Neuron (in vitro differentiated cells): ENCODE data around the gene AGXT.

Experiments
- H2AFZ ChIP-seq: one replicate; pipeline ENCODE4 v1.6.1; 2013; ENCODE audit warnings: low read depth, mild to moderate bottlenecking, inconsistent platforms, low read length, moderate library complexity
- H3K27me3 ChIP-seq: one replicate; pipeline ENCODE4 v1.6.1; 2013; ENCODE audit warnings: low read length; ENCODE audit not compliant: insufficient read depth
- H3K36me3 ChIP-seq: one replicate; pipeline ENCODE4 v1.6.1; 2013; ENCODE audit warnings: low read length; ENCODE audit not compliant: insufficient read depth
- H3K4me1 ChIP-seq: one replicate; pipeline ENCODE4 v1.6.1; 2013; ENCODE audit warnings: low read length; ENCODE audit not compliant: insufficient read depth
- H3K4me3 ChIP-seq: 2 replicates; pipeline ENCODE4 v1.5.1; 2013; ENCODE audit warnings: mild to moderate bottlenecking, low read length, moderate library complexity
- H3K9me3 ChIP-seq: one replicate; pipeline ENCODE4 v1.6.1; 2013; ENCODE audit warnings: low read length

AGXT gene

DNA sequence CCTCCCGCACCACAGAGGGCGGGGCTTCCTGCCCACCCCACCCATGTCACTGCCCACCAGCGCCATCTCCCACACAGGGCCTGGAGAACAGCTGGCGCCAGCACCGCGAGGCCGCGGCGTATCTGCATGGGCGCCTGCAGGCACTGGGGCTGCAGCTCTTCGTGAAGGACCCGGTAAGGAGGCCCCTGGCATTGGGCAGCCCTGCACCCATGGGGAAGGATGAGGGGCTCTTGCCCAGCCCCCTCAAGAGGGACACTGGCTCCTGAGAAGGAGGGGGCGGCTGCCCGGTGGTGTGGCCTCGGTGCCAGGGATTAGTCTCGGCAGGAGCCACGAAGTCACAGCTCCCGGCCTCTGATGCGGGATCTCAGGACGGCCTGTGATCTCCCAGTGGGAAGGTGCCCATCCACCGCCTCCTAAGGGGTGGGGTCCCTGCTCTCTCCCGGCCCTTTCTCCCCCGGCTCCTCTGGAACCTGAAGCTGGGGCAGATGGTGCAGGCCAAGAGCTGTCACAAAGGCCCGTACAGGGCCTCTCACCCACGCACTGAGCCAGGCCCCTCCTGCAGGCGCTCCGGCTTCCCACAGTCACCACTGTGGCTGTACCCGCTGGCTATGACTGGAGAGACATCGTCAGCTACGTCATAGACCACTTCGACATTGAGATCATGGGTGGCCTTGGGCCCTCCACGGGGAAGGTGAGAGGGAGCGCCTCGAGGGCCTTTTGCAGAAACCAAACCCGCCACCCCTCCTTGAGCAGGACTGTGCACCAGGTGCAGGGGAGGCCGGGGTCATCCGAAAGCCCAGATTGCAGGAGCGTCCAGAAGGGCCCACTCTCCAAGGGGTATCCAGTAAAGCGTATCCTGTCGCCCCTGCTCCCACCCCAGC lies 9.1 kb downstream of the AGXT start:
- Histone ChIP-seq H3K36me3 (no peaks in the 10 kb centered on the region), H3K4me3 (no peak overlapping the region), H3K9me3 (no peaks in the 10 kb centered on the region), H3K27me3 (peaks cover 38% of the 10 kb centered on the region), H3K4me1 (no peaks in the 10 kb centered on the region), H2AFZ (no peak overlapping the region)

- no peak overlapping the region for H3K4me3 ChIP-seq
- no peak overlapping the region for H2AFZ ChIP-seq
- no peaks in the 10 kb centered on the region for H3K9me3 ChIP-seq
- H3K36me3 ChIP-seq: no peaks in the 10 kb centered on the region
- peaks cover 39% of the 10 kb centered on the region for H3K27me3 ChIP-seq
- H3K4me1 ChIP-seq: no peaks in the 10 kb centered on the region
Measured at GRCh38 chr2:240878341-240878936, 9.8 kb downstream of the AGXT start.

- Histone ChIP-seq H3K4me1 (no peaks in the 10 kb centered on the region), H3K36me3 (no peaks in the 10 kb centered on the region), H3K4me3 (no peak overlapping the region), H2AFZ (no peak overlapping the region), H3K9me3 (peaks cover 1% of the 10 kb centered on the region), H3K27me3 (peaks cover 35% of the 10 kb centered on the region)
Measured at GRCh38 chr2:240879105-240879504, 10.5 kb downstream of the AGXT start.

GRCh38 chr2:240881913-240882312 lies 13.3 kb downstream of the AGXT start:
- no peak overlapping the region for H3K4me3 ChIP-seq
- peaks cover 1% of the 10 kb centered on the region for H3K9me3 ChIP-seq
- H2AFZ ChIP-seq: no peak overlapping the region
- H3K27me3 ChIP-seq: peaks cover 23% of the 10 kb centered on the region
- no peaks in the 10 kb centered on the region for H3K36me3 ChIP-seq
- H3K4me1 ChIP-seq: no peaks in the 10 kb centered on the region

DNA sequence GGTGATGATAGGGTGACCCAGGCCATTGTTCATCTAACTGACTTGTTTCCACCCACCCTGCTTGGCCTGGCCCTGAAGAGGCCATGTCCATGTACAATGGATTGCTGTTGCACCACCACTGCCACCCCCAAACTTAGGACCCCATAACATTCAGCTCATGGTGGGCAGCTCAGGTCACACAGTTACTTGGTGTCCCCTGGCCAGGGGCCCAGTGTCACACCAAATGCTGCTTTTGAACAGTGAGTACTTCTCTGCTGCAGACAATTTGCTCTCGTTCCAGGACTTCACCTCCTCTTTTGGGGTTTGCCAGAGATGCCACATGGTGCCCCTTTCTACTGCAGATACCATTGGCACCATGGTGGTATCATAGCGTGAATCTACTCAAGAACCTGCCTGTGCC lies 15.6 kb downstream of the AGXT start:
- peaks cover 14% of the 10 kb centered on the region for H3K27me3 ChIP-seq
- H2AFZ ChIP-seq: no peak overlapping the region
- no peak overlapping the region for H3K4me3 ChIP-seq
- H3K9me3 ChIP-seq: peaks cover 1% of the 10 kb centered on the region
- no peaks in the 10 kb centered on the region for H3K4me1 ChIP-seq
- H3K36me3 ChIP-seq: no peaks in the 10 kb centered on the region

- H3K4me3 ChIP-seq: no peak overlapping the region
- no peaks in the 10 kb centered on the region for H3K4me1 ChIP-seq
- peaks cover 13% of the 10 kb centered on the region for H3K27me3 ChIP-seq
- no peaks in the 10 kb centered on the region for H3K36me3 ChIP-seq
- no peak overlapping the region for H2AFZ ChIP-seq
- H3K9me3 ChIP-seq: peaks cover 1% of the 10 kb centered on the region
Measured at GRCh38 chr2:240884745-240885144, 16.1 kb downstream of the AGXT start.

DNA sequence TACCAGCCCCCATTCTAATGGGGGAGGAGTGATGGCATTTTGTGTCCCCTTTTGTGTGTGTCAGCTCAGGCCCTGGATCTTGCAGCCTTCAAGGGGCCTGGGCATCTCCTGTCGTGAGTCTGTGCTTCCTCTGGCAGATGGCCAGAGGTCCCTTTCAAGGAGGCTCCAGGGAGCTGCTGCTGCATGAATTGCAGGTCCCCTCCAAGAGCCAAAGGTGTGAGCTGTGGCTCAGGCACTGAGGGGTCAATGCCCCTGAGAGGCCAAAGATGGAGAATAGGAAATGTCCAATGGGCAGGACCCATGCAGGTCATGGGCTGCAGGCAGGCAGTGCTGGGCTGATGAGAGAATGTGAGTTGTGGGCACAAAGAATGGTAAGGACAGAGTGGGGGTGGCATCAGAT lies 16.9 kb downstream of the AGXT start:
- Histone ChIP-seq H3K4me1 (no peaks in the 10 kb centered on the region), H3K36me3 (no peaks in the 10 kb centered on the region), H3K27me3 (peaks cover 10% of the 10 kb centered on the region), H3K4me3 (no peak overlapping the region), H2AFZ (no peak overlapping the region), H3K9me3 (peaks cover 1% of the 10 kb centered on the region)

- Histone ChIP-seq H3K4me3 (no peak overlapping the region), H2AFZ (no peak overlapping the region), H3K9me3 (peaks cover 1% of the 10 kb centered on the region), H3K27me3 (peaks cover 8% of the 10 kb centered on the region), H3K4me1 (no peaks in the 10 kb centered on the region), H3K36me3 (no peaks in the 10 kb centered on the region)
Measured at GRCh38 chr2:240886023-240886565, 17.5 kb downstream of the AGXT start.

GRCh38 chr2:240886678-240887609 lies 18.3 kb downstream of the AGXT start:
- Histone ChIP-seq H3K4me1 (no peaks in the 10 kb centered on the region), H3K4me3 (no peak overlapping the region), H3K27me3 (peaks cover 5% of the 10 kb centered on the region), H3K36me3 (no peaks in the 10 kb centered on the region), H2AFZ (no peak overlapping the region), H3K9me3 (peaks cover 1% of the 10 kb centered on the region)

DNA sequence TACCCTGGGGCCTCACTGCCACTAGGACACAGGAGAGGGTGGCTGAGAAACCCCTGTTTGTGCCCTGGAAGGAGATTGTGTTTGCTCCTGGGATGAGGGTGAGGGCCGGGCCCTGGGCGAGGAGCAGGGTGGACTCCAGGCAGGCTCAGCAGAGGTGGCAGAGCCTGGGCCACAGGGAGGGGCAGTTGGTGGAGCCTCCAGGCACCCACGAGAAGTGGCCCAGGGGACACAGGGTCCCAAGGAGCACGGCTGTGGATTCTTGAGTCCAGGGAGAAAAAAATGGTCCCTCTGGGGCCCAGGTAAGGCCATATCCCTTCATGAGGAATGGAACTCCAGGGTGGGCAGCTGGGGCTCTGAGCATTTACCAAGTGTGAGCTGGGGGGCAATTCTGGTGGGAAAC lies 19.0 kb downstream of the AGXT start:
- peaks cover 1% of the 10 kb centered on the region for H3K9me3 ChIP-seq
- no peak overlapping the region for H3K4me3 ChIP-seq
- no peaks in the 10 kb centered on the region for H3K4me1 ChIP-seq
- no peak overlapping the region for H2AFZ ChIP-seq
- H3K36me3 ChIP-seq: no peaks in the 10 kb centered on the region
- peaks cover 4% of the 10 kb centered on the region for H3K27me3 ChIP-seq

GRCh38 chr2:240888130-240888889 lies 19.7 kb downstream of the AGXT start:
- no peak overlapping the region for H3K4me3 ChIP-seq
- H3K9me3 ChIP-seq: peaks cover 1% of the 10 kb centered on the region
- no peaks in the 10 kb centered on the region for H3K4me1 ChIP-seq
- no peaks in the 10 kb centered on the region for H3K36me3 ChIP-seq
- no peak overlapping the region for H2AFZ ChIP-seq
- peaks cover 1% of the 10 kb centered on the region for H3K27me3 ChIP-seq

DNA sequence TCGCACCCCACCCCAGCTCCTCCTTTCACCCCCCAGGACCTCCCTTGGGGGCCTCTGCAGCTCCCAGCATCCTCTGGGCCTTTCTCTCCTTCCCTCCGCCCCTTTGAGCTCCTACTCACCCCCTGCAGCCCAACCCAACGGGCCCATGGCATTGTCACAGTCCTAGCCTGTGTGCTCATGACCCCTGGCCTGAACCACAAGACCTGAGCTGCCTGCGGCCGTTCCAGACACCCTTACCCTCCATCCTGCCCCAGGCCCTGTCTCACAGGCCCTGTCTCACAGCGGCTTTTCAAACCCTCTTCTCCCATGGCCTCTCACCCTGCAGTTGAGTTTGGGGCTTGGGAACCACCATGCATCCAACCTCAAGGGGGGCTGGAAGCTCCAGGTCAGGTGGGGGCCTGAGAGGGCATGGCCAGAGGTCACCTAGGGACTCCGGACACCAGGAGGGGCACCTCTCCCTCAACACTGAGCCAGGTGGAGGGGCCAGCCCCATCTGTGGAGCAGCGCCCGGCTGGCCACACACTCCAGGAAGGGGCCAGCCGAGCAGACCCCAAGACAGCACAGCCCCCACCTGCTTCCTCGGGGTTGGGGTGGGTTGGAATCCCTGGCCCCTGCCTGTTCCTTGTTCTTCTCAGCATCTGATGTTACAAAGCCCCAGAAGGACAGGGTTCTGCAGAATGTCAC lies 20.4 kb downstream of the AGXT start:
- no peaks in the 10 kb centered on the region for H3K4me1 ChIP-seq
- H3K27me3 ChIP-seq: no peaks in the 10 kb centered on the region
- no peak overlapping the region for H2AFZ ChIP-seq
- H3K9me3 ChIP-seq: peaks cover under 1% of the 10 kb centered on the region
- no peaks in the 10 kb centered on the region for H3K36me3 ChIP-seq
- H3K4me3 ChIP-seq: no peak overlapping the region
